ENCODE results near the gene SMIM30. TPM values are rescaled to one million over a fixed set of nuclear protein-coding genes. Genes with fewer than 3 reads are reported as not detected.

Gene SMIM30
- total RNA-seq, 1 experiment from 2014 or later, result 28.9 TPM

DNA sequence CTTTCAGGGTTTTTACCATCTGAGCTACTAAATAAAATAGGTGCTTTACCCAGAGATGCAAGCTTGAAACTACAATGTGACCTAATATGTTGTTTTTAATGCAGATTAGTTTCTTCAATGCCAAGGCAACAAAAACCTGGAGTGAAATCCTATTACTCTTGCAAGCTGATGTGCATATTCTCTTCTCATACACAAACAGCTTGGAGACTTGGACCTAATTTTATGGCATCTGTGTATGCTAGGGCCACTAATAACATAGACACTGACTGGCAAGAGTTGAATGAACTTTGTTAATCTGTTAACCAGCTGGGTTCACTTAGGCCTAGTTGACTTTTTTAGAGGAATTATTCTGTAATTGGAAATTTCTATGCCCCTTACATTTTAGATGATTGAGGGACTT lies 23.4 kb upstream of the SMIM30 start:
- H3K4me2 ChIP-seq (ENCODE audit: low read length), result no peak overlapping the region
- no peaks in the 10 kb centered on the region for H3K79me2 ChIP-seq (ENCODE audit: low read length)
- H3K27me3 ChIP-seq (ENCODE audit: low read length), result no peaks in the 10 kb centered on the region
- no peak for ATAC-seq
- H3F3A ChIP-seq (ENCODE audit: low read length, unreplicated experiment), result no peaks in the 10 kb centered on the region
- no peaks in the 10 kb centered on the region for H3K9me3 ChIP-seq (ENCODE audit: low read length)
- H3K9ac ChIP-seq (ENCODE audit: low read length), result no peak overlapping the region
- no peak for DNase-seq
- intact Hi-C loops (cut with micrococcal nuclease), result no loop called here
- TF ChIP-seq, protein P1, sequence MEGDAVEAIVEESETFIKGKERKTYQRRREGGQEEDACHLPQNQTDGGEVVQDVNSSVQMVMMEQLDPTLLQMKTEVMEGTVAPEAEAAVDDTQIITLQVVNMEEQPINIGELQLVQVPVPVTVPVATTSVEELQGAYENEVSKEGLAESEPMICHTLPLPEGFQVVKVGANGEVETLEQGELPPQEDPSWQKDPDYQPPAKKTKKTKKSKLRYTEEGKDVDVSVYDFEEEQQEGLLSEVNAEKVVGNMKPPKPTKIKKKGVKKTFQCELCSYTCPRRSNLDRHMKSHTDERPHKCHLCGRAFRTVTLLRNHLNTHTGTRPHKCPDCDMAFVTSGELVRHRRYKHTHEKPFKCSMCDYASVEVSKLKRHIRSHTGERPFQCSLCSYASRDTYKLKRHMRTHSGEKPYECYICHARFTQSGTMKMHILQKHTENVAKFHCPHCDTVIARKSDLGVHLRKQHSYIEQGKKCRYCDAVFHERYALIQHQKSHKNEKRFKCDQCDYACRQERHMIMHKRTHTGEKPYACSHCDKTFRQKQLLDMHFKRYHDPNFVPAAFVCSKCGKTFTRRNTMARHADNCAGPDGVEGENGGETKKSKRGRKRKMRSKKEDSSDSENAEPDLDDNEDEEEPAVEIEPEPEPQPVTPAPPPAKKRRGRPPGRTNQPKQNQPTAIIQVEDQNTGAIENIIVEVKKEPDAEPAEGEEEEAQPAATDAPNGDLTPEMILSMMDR (conservative IDR thresholded peaks at IDR 0.05; ENCODE audit: low read depth, low read length), result no peak
- TF ChIP-seq EZH2 (IDR thresholded peaks at IDR 0.05; ENCODE audit: low read length, unreplicated experiment) (no peak), EZH2phosphoT487 (IDR thresholded peaks at IDR 0.05; ENCODE audit: borderline replicate concordance, low read length) (no peak)
- no peaks in the 10 kb centered on the region for H4K20me1 ChIP-seq (ENCODE audit: low read length)
- POLR2A ChIA-PET (ENCODE audit: unreplicated experiment), result no interaction called here
- no TSS peak for BruUV-seq (replicated peaks)
- CTCF ChIA-PET, result no interaction called here
- no peaks in the 10 kb centered on the region for H3K36me3 ChIP-seq (ENCODE audit: low read depth, low read length)
- H3K9me2 ChIP-seq (replicated peaks; ENCODE audit: low read length), result no peaks in the 10 kb centered on the region
- H3K27ac ChIP-seq (ENCODE audit: low read length), result no peak overlapping the region
- no peaks in the 10 kb centered on the region for H3K4me1 ChIP-seq (ENCODE audit: insufficient read depth, low read length)
- H2AFZ ChIP-seq (ENCODE audit: low read length), result no peak overlapping the region
- H3K4me3 ChIP-seq (ENCODE audit: low read length), result no peak overlapping the region

DNA sequence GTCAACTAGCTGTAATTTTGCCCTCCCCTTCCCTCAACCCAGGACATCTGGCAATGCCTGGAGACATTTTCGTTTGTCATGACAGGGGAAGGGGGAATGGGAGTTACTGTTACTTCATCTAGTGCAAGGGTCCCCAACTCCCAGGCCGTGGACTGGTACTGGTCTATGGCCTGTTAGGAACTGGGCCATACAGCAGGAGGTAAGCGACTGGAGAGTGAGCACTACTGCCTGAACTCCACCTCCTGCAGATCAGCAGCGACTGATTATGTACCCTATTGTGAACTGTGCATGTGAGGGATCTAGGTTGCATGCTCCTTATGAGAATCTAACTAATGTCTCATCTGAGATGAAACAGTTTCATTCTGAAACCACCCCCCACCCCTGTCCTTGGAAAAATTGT lies 22.6 kb upstream of the SMIM30 start:
- DNase-seq, result no peak
- Histone ChIP-seq H3K9ac (ENCODE audit: low read length) (no peak overlapping the region), H3K36me3 (ENCODE audit: low read depth, low read length) (no peaks in the 10 kb centered on the region), H3K27ac (ENCODE audit: low read length) (no peak overlapping the region), H3K4me3 (ENCODE audit: low read length) (no peak overlapping the region), H3F3A (ENCODE audit: low read length, unreplicated experiment) (no peaks in the 10 kb centered on the region), H3K4me1 (ENCODE audit: insufficient read depth, low read length) (no peaks in the 10 kb centered on the region), H3K9me2 (replicated peaks; ENCODE audit: low read length) (no peaks in the 10 kb centered on the region), H3K9me3 (ENCODE audit: low read length) (no peaks in the 10 kb centered on the region), H3K27me3 (ENCODE audit: low read length) (no peaks in the 10 kb centered on the region), H3K79me2 (ENCODE audit: low read length) (no peaks in the 10 kb centered on the region), H4K20me1 (ENCODE audit: low read length) (no peaks in the 10 kb centered on the region), H2AFZ (ENCODE audit: low read length) (no peak overlapping the region), H3K4me2 (ENCODE audit: low read length) (no peak overlapping the region)
- CTCF ChIA-PET, result no interaction called here
- intact Hi-C loops (cut with micrococcal nuclease), result no loop called here
- BruUV-seq (replicated peaks), result no TSS peak
- ATAC-seq, result no peak
- POLR2A ChIA-PET (ENCODE audit: unreplicated experiment), result no interaction called here
- no peak for TF ChIP-seq EZH2phosphoT487 (IDR thresholded peaks at IDR 0.05; ENCODE audit: borderline replicate concordance, low read length)
- TF ChIP-seq EZH2 (IDR thresholded peaks at IDR 0.05; ENCODE audit: low read length, unreplicated experiment), result no peak
- TF ChIP-seq, protein P1 (conservative IDR thresholded peaks at IDR 0.05; ENCODE audit: low read depth, low read length), result no peak

DNA sequence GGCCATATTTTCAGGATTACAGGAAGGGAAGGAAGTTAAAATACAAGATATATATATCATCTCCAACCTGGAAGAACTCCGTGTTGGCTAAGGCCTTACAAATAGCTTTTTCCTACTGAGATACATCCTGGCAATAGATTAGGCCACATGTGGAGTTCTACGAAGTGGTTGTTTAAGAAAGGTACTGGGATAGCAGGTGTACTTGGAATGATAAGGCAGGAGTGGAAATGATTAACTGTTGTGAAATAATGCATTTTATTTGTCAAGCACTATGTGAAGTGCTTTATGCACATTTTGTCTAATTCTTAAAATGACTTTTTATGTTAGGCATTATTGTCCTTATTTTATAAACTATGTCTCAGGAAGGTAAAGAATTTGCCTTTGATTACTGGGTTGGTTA lies 18.9 kb upstream of the SMIM30 start:
- ChIA-PET POLR2A (ENCODE audit: unreplicated experiment) (no interaction called here), CTCF (no interaction called here)
- Histone ChIP-seq H3K79me2 (ENCODE audit: low read length) (no peaks in the 10 kb centered on the region), H3K9me3 (ENCODE audit: low read length) (no peaks in the 10 kb centered on the region), H4K20me1 (ENCODE audit: low read length) (no peaks in the 10 kb centered on the region), H3K4me3 (ENCODE audit: low read length) (no peak overlapping the region), H3K27ac (ENCODE audit: low read length) (no peak overlapping the region), H3K27me3 (ENCODE audit: low read length) (no peaks in the 10 kb centered on the region), H3K9me2 (replicated peaks; ENCODE audit: low read length) (no peaks in the 10 kb centered on the region), H3K9ac (ENCODE audit: low read length) (no peak overlapping the region), H3K4me1 (ENCODE audit: insufficient read depth, low read length) (no peaks in the 10 kb centered on the region), H3K36me3 (ENCODE audit: low read depth, low read length) (no peaks in the 10 kb centered on the region), H3K4me2 (ENCODE audit: low read length) (no peak overlapping the region), H2AFZ (ENCODE audit: low read length) (no peak overlapping the region), H3F3A (ENCODE audit: low read length, unreplicated experiment) (no peaks in the 10 kb centered on the region)
- ATAC-seq, result no peak
- intact Hi-C loops (cut with micrococcal nuclease), result no loop called here
- no peak for DNase-seq
- TF ChIP-seq EZH2phosphoT487 (IDR thresholded peaks at IDR 0.05; ENCODE audit: borderline replicate concordance, low read length) (no peak), EZH2 (IDR thresholded peaks at IDR 0.05; ENCODE audit: low read length, unreplicated experiment) (no peak)
- TF ChIP-seq, protein P1 (conservative IDR thresholded peaks at IDR 0.05; ENCODE audit: low read depth, low read length), result no peak
- BruUV-seq (replicated peaks), result no TSS peak

Data from PC-3 (cell line).